ENCODE results near the gene ZNF683.

ZNF683 gene

GRCh38 chr1:26352338-26352679, 20.2 kb downstream of the ZNF683 start:
- Histone ChIP-seq H3K9me3 (ENCODE audit: control insufficient read depth in 1 of 2, low read length in 2 of 2) (no peaks in the 10 kb centered on the region), H3K27me3 (ENCODE audit: control insufficient read depth in 1 of 2, insufficient read depth in 2 of 2, low read length in 2 of 2) (no peaks in the 10 kb centered on the region), H3K4me1 (ENCODE audit: control insufficient read depth in 1 of 2, insufficient read depth in 2 of 2, low read length in 2 of 2) (peaks cover 51 to 53% of the 10 kb centered on the region in 2 donors), H3K9ac (ENCODE audit: low read depth in 1 of 2, low read length in 2 of 2) (peak overlapping the region in 1 of 2 donors; percentile 50), H3K4me3 (ENCODE audit: low read depth in 1 of 2, low read length in 2 of 2) (peak overlapping the region; percentile 22 to 45), H3K36me3 (ENCODE audit: control insufficient read depth in 1 of 2, insufficient read depth in 2 of 2, low read length in 2 of 2) (no peaks in the 10 kb centered on the region), H3K27ac (ENCODE audit: low read depth, low read length) (no peak overlapping the region)

- Histone ChIP-seq H3K36me3 (ENCODE audit: control insufficient read depth in 1 of 2, insufficient read depth in 2 of 2, low read length in 2 of 2) (no peaks in the 10 kb centered on the region), H3K27me3 (ENCODE audit: control insufficient read depth in 1 of 2, insufficient read depth in 2 of 2, low read length in 2 of 2) (no peaks in the 10 kb centered on the region), H3K4me1 (ENCODE audit: control insufficient read depth in 1 of 2, insufficient read depth in 2 of 2, low read length in 2 of 2) (peaks cover 46 to 50% of the 10 kb centered on the region in 2 donors), H3K27ac (ENCODE audit: low read depth, low read length) (no peak overlapping the region), H3K9ac (ENCODE audit: low read depth in 1 of 2, low read length in 2 of 2) (peak overlapping the region in 1 of 2 donors; percentile 50), H3K9me3 (ENCODE audit: control insufficient read depth in 1 of 2, low read length in 2 of 2) (no peaks in the 10 kb centered on the region), H3K4me3 (ENCODE audit: low read depth in 1 of 2, low read length in 2 of 2) (peak overlapping the region; percentile 22 to 45)
These were observed 20.8 kb downstream of the ZNF683 start for GRCh38 chr1:26351590-26352337.

- Histone ChIP-seq H3K27ac (ENCODE audit: low read depth, low read length) (peak overlapping the region; percentile 73), H3K4me1 (ENCODE audit: control insufficient read depth in 1 of 2, insufficient read depth in 2 of 2, low read length in 2 of 2) (peaks cover 38 to 42% of the 10 kb centered on the region in 2 donors), H3K4me3 (ENCODE audit: low read depth in 1 of 2, low read length in 2 of 2) (peak overlapping the region in 1 of 2 donors; percentile 37), H3K27me3 (ENCODE audit: control insufficient read depth in 1 of 2, insufficient read depth in 2 of 2, low read length in 2 of 2) (no peaks in the 10 kb centered on the region), H3K9ac (ENCODE audit: low read depth in 1 of 2, low read length in 2 of 2) (peak overlapping the region in 1 of 2 donors; percentile 44), H3K9me3 (ENCODE audit: control insufficient read depth in 1 of 2, low read length in 2 of 2) (no peaks in the 10 kb centered on the region), H3K36me3 (ENCODE audit: control insufficient read depth in 1 of 2, insufficient read depth in 2 of 2, low read length in 2 of 2) (no peaks in the 10 kb centered on the region)
These were observed 21.6 kb downstream of the ZNF683 start for GRCh38 chr1:26350701-26351589.

- Histone ChIP-seq H3K9me3 (ENCODE audit: control insufficient read depth in 1 of 2, low read length in 2 of 2) (no peaks in the 10 kb centered on the region), H3K36me3 (ENCODE audit: control insufficient read depth in 1 of 2, insufficient read depth in 2 of 2, low read length in 2 of 2) (no peaks in the 10 kb centered on the region), H3K27me3 (ENCODE audit: control insufficient read depth in 1 of 2, insufficient read depth in 2 of 2, low read length in 2 of 2) (no peaks in the 10 kb centered on the region), H3K9ac (ENCODE audit: low read depth in 1 of 2, low read length in 2 of 2) (no peak overlapping the region), H3K4me3 (ENCODE audit: low read depth in 1 of 2, low read length in 2 of 2) (no peak overlapping the region), H3K4me1 (ENCODE audit: control insufficient read depth in 1 of 2, insufficient read depth in 2 of 2, low read length in 2 of 2) (peaks cover 37% of the 10 kb centered on the region in 2 donors), H3K27ac (ENCODE audit: low read depth, low read length) (no peak overlapping the region)
These were observed 22.2 kb downstream of the ZNF683 start for GRCh38 chr1:26350343-26350700.

- Histone ChIP-seq H3K9me3 (ENCODE audit: control insufficient read depth in 1 of 2, low read length in 2 of 2) (no peaks in the 10 kb centered on the region), H3K36me3 (ENCODE audit: control insufficient read depth in 1 of 2, insufficient read depth in 2 of 2, low read length in 2 of 2) (no peaks in the 10 kb centered on the region), H3K4me3 (ENCODE audit: low read depth in 1 of 2, low read length in 2 of 2) (no peak overlapping the region), H3K9ac (ENCODE audit: low read depth in 1 of 2, low read length in 2 of 2) (no peak overlapping the region), H3K27ac (ENCODE audit: low read depth, low read length) (no peak overlapping the region), H3K4me1 (ENCODE audit: control insufficient read depth in 1 of 2, insufficient read depth in 2 of 2, low read length in 2 of 2) (peaks cover 32 to 33% of the 10 kb centered on the region in 2 donors), H3K27me3 (ENCODE audit: control insufficient read depth in 1 of 2, insufficient read depth in 2 of 2, low read length in 2 of 2) (no peaks in the 10 kb centered on the region)
These were observed 22.7 kb downstream of the ZNF683 start for GRCh38 chr1:26349877-26350244.

GRCh38 chr1:26349188-26349876, 23.2 kb downstream of the ZNF683 start:
- Histone ChIP-seq H3K9ac (ENCODE audit: low read depth in 1 of 2, low read length in 2 of 2) (no peak overlapping the region), H3K27me3 (ENCODE audit: control insufficient read depth in 1 of 2, insufficient read depth in 2 of 2, low read length in 2 of 2) (no peaks in the 10 kb centered on the region), H3K27ac (ENCODE audit: low read depth, low read length) (no peak overlapping the region), H3K4me3 (ENCODE audit: low read depth in 1 of 2, low read length in 2 of 2) (no peak overlapping the region), H3K36me3 (ENCODE audit: control insufficient read depth in 1 of 2, insufficient read depth in 2 of 2, low read length in 2 of 2) (no peaks in the 10 kb centered on the region), H3K4me1 (ENCODE audit: control insufficient read depth in 1 of 2, insufficient read depth in 2 of 2, low read length in 2 of 2) (peaks cover 27 to 28% of the 10 kb centered on the region in 2 donors), H3K9me3 (ENCODE audit: control insufficient read depth in 1 of 2, low read length in 2 of 2) (no peaks in the 10 kb centered on the region)

- Histone ChIP-seq H3K4me3 (ENCODE audit: low read depth in 1 of 2, low read length in 2 of 2) (no peak overlapping the region), H3K27ac (ENCODE audit: low read depth, low read length) (no peak overlapping the region), H3K9ac (ENCODE audit: low read depth in 1 of 2, low read length in 2 of 2) (no peak overlapping the region), H3K4me1 (ENCODE audit: control insufficient read depth in 1 of 2, insufficient read depth in 2 of 2, low read length in 2 of 2) (peaks cover 10 to 12% of the 10 kb centered on the region in 2 donors), H3K9me3 (ENCODE audit: control insufficient read depth in 1 of 2, low read length in 2 of 2) (no peaks in the 10 kb centered on the region), H3K36me3 (ENCODE audit: control insufficient read depth in 1 of 2, insufficient read depth in 2 of 2, low read length in 2 of 2) (no peaks in the 10 kb centered on the region), H3K27me3 (ENCODE audit: control insufficient read depth in 1 of 2, insufficient read depth in 2 of 2, low read length in 2 of 2) (no peaks in the 10 kb centered on the region)
These were observed 26.1 kb downstream of the ZNF683 start for GRCh38 chr1:26346274-26347033.

- Histone ChIP-seq H3K4me1 (ENCODE audit: control insufficient read depth in 1 of 2, insufficient read depth in 2 of 2, low read length in 2 of 2) (peaks cover 3 to 4% of the 10 kb centered on the region in 2 donors), H3K27me3 (ENCODE audit: control insufficient read depth in 1 of 2, insufficient read depth in 2 of 2, low read length in 2 of 2) (no peaks in the 10 kb centered on the region), H3K9ac (ENCODE audit: low read depth in 1 of 2, low read length in 2 of 2) (no peak overlapping the region), H3K27ac (ENCODE audit: low read depth, low read length) (no peak overlapping the region), H3K36me3 (ENCODE audit: control insufficient read depth in 1 of 2, insufficient read depth in 2 of 2, low read length in 2 of 2) (no peaks in the 10 kb centered on the region), H3K9me3 (ENCODE audit: control insufficient read depth in 1 of 2, low read length in 2 of 2) (no peaks in the 10 kb centered on the region), H3K4me3 (ENCODE audit: low read depth in 1 of 2, low read length in 2 of 2) (no peak overlapping the region)
These were observed 26.8 kb downstream of the ZNF683 start for GRCh38 chr1:26345718-26346117.

- H3K27me3 ChIP-seq (ENCODE audit: control insufficient read depth in 1 of 2, insufficient read depth in 2 of 2, low read length in 2 of 2), result no peaks in the 10 kb centered on the region
- no peak overlapping the region for H3K9ac ChIP-seq (ENCODE audit: low read depth in 1 of 2, low read length in 2 of 2)
- H3K4me1 ChIP-seq (ENCODE audit: control insufficient read depth in 1 of 2, insufficient read depth in 2 of 2, low read length in 2 of 2), result no peaks in the 10 kb centered on the region
- no peaks in the 10 kb centered on the region for H3K36me3 ChIP-seq (ENCODE audit: control insufficient read depth in 1 of 2, insufficient read depth in 2 of 2, low read length in 2 of 2)
- no peaks in the 10 kb centered on the region for H3K9me3 ChIP-seq (ENCODE audit: control insufficient read depth in 1 of 2, low read length in 2 of 2)
- no peak overlapping the region for H3K27ac ChIP-seq (ENCODE audit: low read depth, low read length)
- H3K4me3 ChIP-seq (ENCODE audit: low read depth in 1 of 2, low read length in 2 of 2), result no peak overlapping the region
These were observed 28.2 kb downstream of the ZNF683 start for GRCh38 chr1:26344147-26344920.

Data from duodenal mucosa (tissue), 2 donors.